DMS114 treated with DMSO at 0.1 percent for 48 hours (cell line): Measurements from ENCODE around the gene CSAD.

Experiments used
- DNase-seq: peaks from one replicate; lab custom pipeline; 2025; ENCODE audit not compliant: unreplicated experiment; lab: John Stamatoyannopoulos, UW

CSAD gene

GRCh38 chr12:53152390-53152789 lies 28.3 kb downstream of the CSAD start:
- DNase-seq: no peak

GRCh38 chr12:53151039-53151438 lies 29.7 kb downstream of the CSAD start:
- no peak for DNase-seq

- DNase-seq: no peak
Measured at GRCh38 chr12:53147653-53148052, 33.1 kb downstream of the CSAD start.

- no peak for DNase-seq
Measured at GRCh38 chr12:53147181-53147580, 33.5 kb downstream of the CSAD start.

- DNase-seq: no peak
Measured at GRCh38 chr12:53145383-53146260, 35.1 kb downstream of the CSAD start.

GRCh38 chr12:53143355-53143754 lies 37.4 kb downstream of the CSAD start:
- DNase-seq: no peak

GRCh38 chr12:53133722-53134121 lies 47.0 kb downstream of the CSAD start:
- DNase-seq: no peak

GRCh38 chr12:53131844-53132243 lies 48.9 kb downstream of the CSAD start:
- DNase-seq: no peak

GRCh38 chr12:53128780-53129569 lies 51.8 kb downstream of the CSAD start:
- no peak for DNase-seq

- DNase-seq: no peak
Measured at GRCh38 chr12:53127169-53127568, 53.6 kb downstream of the CSAD start.

- no peak for DNase-seq
Measured at GRCh38 chr12:53124352-53124723, 56.4 kb downstream of the CSAD start.

- DNase-seq: no peak
Measured at GRCh38 chr12:53123578-53124351, 57.0 kb downstream of the CSAD start.

GRCh38 chr12:53122961-53123468 lies 57.7 kb downstream of the CSAD start:
- DNase-seq: no peak

GRCh38 chr12:53120685-53121525 lies 59.8 kb downstream of the CSAD start:
- DNase-seq: no peak

GRCh38 chr12:53118751-53119300 lies 61.9 kb downstream of the CSAD start:
- DNase-seq: no peak

GRCh38 chr12:53115891-53116648 lies 64.7 kb downstream of the CSAD start:
- DNase-seq: no peak

- DNase-seq: no peak
Measured at GRCh38 chr12:53115112-53115890, 65.4 kb downstream of the CSAD start.

- no peak for DNase-seq
Measured at GRCh38 chr12:53113951-53114350, 66.8 kb downstream of the CSAD start.
